Breast epithelium (tissue), 4 donors: ENCODE results near the gene TNNT2. TPM values are rescaled to one million over a fixed set of nuclear protein-coding genes. Genes with fewer than 3 reads are reported as not detected.

Experiments used
- DNase-seq, 2 donors: peaks; one replicate each; pipeline ENCODE4 v3.0.0-alpha.2; 2019; ENCODE audit warnings: low spot score in 2 of 2
- H3K27ac ChIP-seq, 2 donors: fragments of 200-600 bp; sonication (generic) in 1 of 2; one replicate each; pipeline ENCODE4 v1.5.1; 2016 to 2019; ENCODE audit warnings: mild to moderate bottlenecking in 1 of 2
- H3K27me3 ChIP-seq, 2 donors: fragments of 200-600 bp; sonication (generic) in 1 of 2; one replicate each; pipeline versions ENCODE4 v1.5.1 to v1.6.0; 2017 to 2019; ENCODE audit warnings: control low read depth in 1 of 2, mild to moderate bottlenecking in 1 of 2
- H3K36me3 ChIP-seq: fragments of 200-600 bp; one replicate; pipeline ENCODE4 v1.5.1; 2019
- H3K4me1 ChIP-seq, 2 donors: fragments of 200-600 bp; sonication (generic); one replicate each; pipeline ENCODE4 v1.5.1; 2016 to 2019; ENCODE audit warnings: control low read depth in 1 of 2
- H3K4me3 ChIP-seq, 3 donors: fragments of 200-600 bp; sonication (generic); 1 replicate in 2 of 3; 2 replicates in 1 of 3; pipeline ENCODE4 v1.5.1; 2016 to 2019; ENCODE audit warnings: mild to moderate bottlenecking in 3 of 3, moderate library complexity in 2 of 3
- H3K9me3 ChIP-seq, 2 donors: fragments of 200-600 bp; sonication (generic) in 1 of 2; one replicate each; pipeline ENCODE4 v1.5.1; 2016 to 2019; ENCODE audit warnings: control low read depth in 1 of 2
- CTCF ChIP-seq, 3 donors: fragments of 450-650 bp; IDR thresholded peaks; one replicate each; pipeline ENCODE4 v1.5.1; 2016 to 2017; ENCODE audit warnings: antibody characterized with exemption in 3 of 3, mild to moderate bottlenecking in 3 of 3, moderate library complexity in 3 of 3
- POLR2A ChIP-seq: fragments of 450-650 bp; IDR thresholded peaks from one replicate; pipeline ENCODE4 v1.6.1; 2016; ENCODE audit warnings: antibody characterized with exemption, mild to moderate bottlenecking, moderate library complexity
- POLR2AphosphoS5 ChIP-seq, 3 donors: sonication (generic); formaldehyde crosslinking; IDR thresholded peaks; one replicate each; pipeline ENCODE4 v1.6.1; 2017; ENCODE audit warnings: antibody characterized with exemption in 3 of 3
- intact Hi-C: fragments of 100-400 bp; cut with DNase I; formaldehyde crosslinking; loops from one replicate; pipeline ENCODE4 v1.15.1; 2023; ENCODE audit warnings: low total_unique reads
- total RNA-seq, 3 donors: library from RNA; depleted of rRNA; stranded (reverse); fragments of >200 nt; gene quantifications; one replicate each; pipeline ENCODE4 v1.1.0, GENCODE V29; 2016

The TNNT2 gene
- total RNA-seq, 3 donors from 2014 or later: 1.3 to 2.6 TPM; not detected in 1

- no peaks in the 10 kb centered on the region for H3K4me1 ChIP-seq
- H3K27me3 ChIP-seq: no peaks in the 10 kb centered on the region
- H3K36me3 ChIP-seq: no peaks in the 10 kb centered on the region
- intact Hi-C loops: no loop called here
- DNase-seq: no peak
- H3K27ac ChIP-seq: no peak overlapping the region
- no peak overlapping the region for H3K4me3 ChIP-seq
- no peaks in the 10 kb centered on the region for H3K9me3 ChIP-seq
- TF ChIP-seq POLR2AphosphoS5 (IDR thresholded peaks at IDR 0.05) (no peak), POLR2A (no peak), CTCF (IDR thresholded peaks at IDR 0.05) (no peak)
Observed at GRCh38 chr1:201318504-201319340, 58.8 kb downstream of the TNNT2 start.

- DNase-seq: no peak
Observed at GRCh38 chr1:201317551-201317950, 59.9 kb downstream of the TNNT2 start.

GRCh38 chr1:201316556-201316955 lies 60.9 kb downstream of the TNNT2 start:
- peaks cover 0 to 5% of the 10 kb centered on the region in 2 donors for H3K4me1 ChIP-seq

More at GRCh38 chr1:201317551-201317950, 59.9 kb downstream of the TNNT2 start:
- H3K9me3 ChIP-seq: no peaks in the 10 kb centered on the region
- no peak for TF ChIP-seq POLR2A
- no peak for TF ChIP-seq POLR2AphosphoS5 (IDR thresholded peaks at IDR 0.05)
- no peak for TF ChIP-seq CTCF (IDR thresholded peaks at IDR 0.05)
- intact Hi-C loops: no loop called here
- H3K27ac ChIP-seq: no peak overlapping the region
- H3K27me3 ChIP-seq: no peaks in the 10 kb centered on the region
- H3K36me3 ChIP-seq: no peaks in the 10 kb centered on the region
- no peak overlapping the region for H3K4me3 ChIP-seq
- H3K4me1 ChIP-seq: no peaks in the 10 kb centered on the region

GRCh38 chr1:201313086-201313485 lies 64.4 kb downstream of the TNNT2 start:
- Histone ChIP-seq H3K36me3 (no peaks in the 10 kb centered on the region), H3K9me3 (no peaks in the 10 kb centered on the region), H3K4me1 (peaks cover 16 to 37% of the 10 kb centered on the region in 2 donors), H3K27me3 (no peaks in the 10 kb centered on the region), H3K27ac (peak overlapping the region in 1 of 2 donors; percentile 48), H3K4me3 (no peak overlapping the region)
- DNase-seq: no peak
- TF ChIP-seq POLR2A (no peak), POLR2AphosphoS5 (IDR thresholded peaks at IDR 0.05) (no peak), CTCF (IDR thresholded peaks at IDR 0.05) (no peak)
- intact Hi-C loops: loop anchor here (5.0 kb wide), 1 partner anchor 111 kb away; no protein-coding TSS in a partner anchor

More at GRCh38 chr1:201316556-201316955, 60.9 kb downstream of the TNNT2 start:
- Histone ChIP-seq H3K27ac (no peak overlapping the region), H3K36me3 (no peaks in the 10 kb centered on the region), H3K27me3 (no peaks in the 10 kb centered on the region), H3K9me3 (no peaks in the 10 kb centered on the region), H3K4me3 (no peak overlapping the region)
- no peak for DNase-seq
- intact Hi-C loops: no loop called here
- TF ChIP-seq POLR2AphosphoS5 (IDR thresholded peaks at IDR 0.05) (no peak), CTCF (IDR thresholded peaks at IDR 0.05) (no peak), POLR2A (no peak)

- intact Hi-C loops: loop anchor here (5.0 kb wide), 1 partner anchor 110 kb away; no protein-coding TSS in a partner anchor
- no peak overlapping the region for H3K4me3 ChIP-seq
- DNase-seq: no peak
- TF ChIP-seq POLR2AphosphoS5 (IDR thresholded peaks at IDR 0.05) (no peak), CTCF (IDR thresholded peaks at IDR 0.05) (no peak), POLR2A (no peak)
- no peaks in the 10 kb centered on the region for H3K9me3 ChIP-seq
- no peaks in the 10 kb centered on the region for H3K27me3 ChIP-seq
- H3K27ac ChIP-seq: peak overlapping the region; percentile 97
- H3K36me3 ChIP-seq: no peaks in the 10 kb centered on the region
- peaks cover 19 to 44% of the 10 kb centered on the region in 2 donors for H3K4me1 ChIP-seq
Observed at GRCh38 chr1:201312298-201312697, 65.2 kb downstream of the TNNT2 start.
